Measurements from ENCODE around the gene AURKAIP1. TPM values are rescaled to one million over a fixed set of nuclear protein-coding genes. Genes with fewer than 3 reads are reported as not detected.

Gene AURKAIP1
- total and polyA plus RNA-seq, 2 of the 13 experiments (the other 11 are each of a cell fraction or from before 2014, with no cell fraction given): 69.5 to 175 TPM

- TF ChIP-seq STAT5B (CRISPR knock-in tag; IDR thresholded peaks at IDR 0.05) (no peak; the same call in 1 of the 2 replicates), HINFP (CRISPR knock-in tag; IDR thresholded peaks at IDR 0.05; ENCODE audit: low read depth) (no peak), ZKSCAN1 (IDR thresholded peaks at IDR 0.05; ENCODE audit: low read length) (no peak), ZNF83 (CRISPR knock-in tag; IDR thresholded peaks at IDR 0.05; ENCODE audit: borderline replicate concordance) (no peak), DRAP1 (CRISPR knock-in tag; IDR thresholded peaks at IDR 0.05) (0 out of 2 replicates have a peak, but pooled peaks have one; percentile 0), ARNT (IDR thresholded peaks at IDR 0.05) (0 out of 2 replicates have a peak, but pooled peaks have one; percentile 51), ZSCAN21 (CRISPR knock-in tag; IDR thresholded peaks at IDR 0.05; ENCODE audit: borderline replicate concordance) (0 out of 2 replicates have a peak, but pooled peaks have one; percentile 0), ZBTB2 (CRISPR knock-in tag; IDR thresholded peaks at IDR 0.05; ENCODE audit: low read depth) (no peak), GTF2F1 (IDR thresholded peaks at IDR 0.05; ENCODE audit: low read length) (no peak), POLR2AphosphoS5 (IDR thresholded peaks at IDR 0.05; ENCODE audit: low read depth, low read length) (no peak), FOSL2 (CRISPR knock-in tag; IDR thresholded peaks at IDR 0.05) (0 out of 2 replicates have a peak, but pooled peaks have one; percentile 29), ZNF616 (CRISPR knock-in tag; IDR thresholded peaks at IDR 0.05; ENCODE audit: low read depth) (no peak), EEA1 (CRISPR knock-in tag; IDR thresholded peaks at IDR 0.05; ENCODE audit: borderline replicate concordance) (0 out of 2 replicates have a peak, but pooled peaks have one; percentile 30), SOX13 (IDR thresholded peaks at IDR 0.05) (no peak), SOX13 (CRISPR knock-in tag; conservative IDR thresholded peaks at IDR 0.05 in 1 of 2, IDR thresholded peaks at IDR 0.05 in 1 of 2) (no peak), RCOR2 (CRISPR knock-in tag; IDR thresholded peaks at IDR 0.05) (no peak), ZNF180 (CRISPR knock-in tag; IDR thresholded peaks at IDR 0.05; ENCODE audit: borderline replicate concordance, low read depth) (no peak), ZNF468 (CRISPR knock-in tag; IDR thresholded peaks at IDR 0.05) (0 out of 2 replicates have a peak, but pooled peaks have one; percentile 66), ZNF317 (CRISPR knock-in tag; IDR thresholded peaks at IDR 0.05) (no peak), NFYB (CRISPR knock-in tag; IDR thresholded peaks at IDR 0.05) (no peak), NFKB2 (CRISPR knock-in tag; IDR thresholded peaks at IDR 0.05; ENCODE audit: borderline replicate concordance) (no peak), ZNF513 (CRISPR knock-in tag; conservative IDR thresholded peaks at IDR 0.05) (no peak), HMGA1 (CRISPR knock-in tag; conservative IDR thresholded peaks at IDR 0.05) (no peak), ZBTB33 (CRISPR knock-in tag; IDR thresholded peaks at IDR 0.05) (no peak; the same call in 1 of the 2 replicates), SETDB1 (CRISPR knock-in tag; IDR thresholded peaks at IDR 0.05; ENCODE audit: borderline replicate concordance) (no peak)
Observed at GRCh38 chr1:1360506-1361169, 14.4 kb downstream of the AURKAIP1 start (continued).
